Fibroblast of peridontal ligament (primary cell): ENCODE results near the gene MEX3D.
"Not testable (repeated sequence)": the region's sequence is repeated elsewhere in the genome, so short reads cannot be mapped to it uniquely, and the experiment has no call there.

Source experiments
- DNase-seq: peaks from one replicate; pipeline ENCODE4 v3.0.0-alpha.2; 2010; ENCODE audit errors: extremely low read depth

The MEX3D gene

GRCh38 chr19:1535699-1536098 lies 32.4 kb downstream of the MEX3D start:
- not testable (repeated sequence) for DNase-seq

DNA sequence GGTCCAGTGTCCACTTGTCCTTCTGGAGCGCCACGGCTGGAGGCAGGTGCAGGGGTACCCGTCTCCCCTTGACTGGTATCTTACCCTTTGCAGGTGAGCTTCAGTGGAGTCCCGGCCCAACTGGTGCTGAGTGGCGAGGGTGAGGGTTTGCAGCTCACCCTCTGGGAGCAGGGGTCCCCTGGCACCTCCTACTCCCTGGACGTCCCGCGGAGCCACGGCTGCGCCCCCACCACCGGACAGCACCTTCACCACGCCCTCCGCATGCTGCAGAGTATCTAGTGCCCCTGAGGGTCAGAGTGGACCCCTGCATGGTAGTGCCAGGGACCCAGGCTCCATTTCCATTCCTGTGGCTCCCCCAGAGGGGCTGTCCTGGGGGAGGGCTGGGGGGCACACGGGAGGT lies 33.2 kb downstream of the MEX3D start:
- DNase-seq = no peak

DNA sequence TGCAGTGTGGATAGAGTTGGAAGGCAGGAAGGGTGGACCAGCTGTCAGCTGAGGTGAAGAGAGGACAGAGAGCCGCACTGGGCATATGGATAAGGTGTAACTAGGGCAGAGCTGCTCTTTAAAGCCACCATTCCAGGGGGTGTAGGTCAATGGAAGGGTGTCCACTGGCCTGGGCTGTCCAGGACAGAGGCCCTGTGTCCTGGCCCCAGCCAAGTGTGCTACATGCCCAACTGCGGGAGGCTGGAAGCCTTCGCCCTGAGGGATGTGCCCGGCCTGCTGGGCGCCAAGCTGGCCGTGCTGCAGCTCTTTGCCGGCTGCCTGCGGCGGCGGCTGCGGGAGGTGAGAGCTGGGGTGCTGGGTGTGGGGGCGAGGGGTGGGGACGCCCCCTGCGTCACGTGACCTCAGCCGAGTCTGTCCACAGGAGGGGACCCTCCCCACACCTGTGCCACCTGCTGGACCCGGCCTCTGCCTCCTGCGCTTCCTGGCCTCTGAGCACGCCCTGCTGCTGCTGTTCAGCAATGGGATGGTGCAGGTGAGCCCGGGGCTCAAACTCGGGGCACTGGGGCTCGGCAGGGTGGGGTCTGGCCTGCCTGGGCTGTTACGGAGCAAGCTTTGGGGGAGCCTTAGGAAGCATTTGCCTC lies 34.5 kb downstream of the MEX3D start:
- no peak for DNase-seq

GRCh38 chr19:1532003-1532402 lies 36.1 kb downstream of the MEX3D start:
- no peak for DNase-seq

GRCh38 chr19:1531587-1531986 lies 36.5 kb downstream of the MEX3D start:
- no peak for DNase-seq

GRCh38 chr19:1530856-1531255 lies 37.3 kb downstream of the MEX3D start:
- not testable (repeated sequence) for DNase-seq

- no peak for DNase-seq
Observed at GRCh38 chr19:1529430-1529816, 38.7 kb downstream of the MEX3D start.

GRCh38 chr19:1528596-1529429 lies 39.3 kb downstream of the MEX3D start:
- DNase-seq = no peak

GRCh38 chr19:1527650-1528309 lies 40.3 kb downstream of the MEX3D start:
- DNase-seq = no peak

GRCh38 chr19:1526979-1527649 lies 41.0 kb downstream of the MEX3D start:
- DNase-seq = no peak

DNA sequence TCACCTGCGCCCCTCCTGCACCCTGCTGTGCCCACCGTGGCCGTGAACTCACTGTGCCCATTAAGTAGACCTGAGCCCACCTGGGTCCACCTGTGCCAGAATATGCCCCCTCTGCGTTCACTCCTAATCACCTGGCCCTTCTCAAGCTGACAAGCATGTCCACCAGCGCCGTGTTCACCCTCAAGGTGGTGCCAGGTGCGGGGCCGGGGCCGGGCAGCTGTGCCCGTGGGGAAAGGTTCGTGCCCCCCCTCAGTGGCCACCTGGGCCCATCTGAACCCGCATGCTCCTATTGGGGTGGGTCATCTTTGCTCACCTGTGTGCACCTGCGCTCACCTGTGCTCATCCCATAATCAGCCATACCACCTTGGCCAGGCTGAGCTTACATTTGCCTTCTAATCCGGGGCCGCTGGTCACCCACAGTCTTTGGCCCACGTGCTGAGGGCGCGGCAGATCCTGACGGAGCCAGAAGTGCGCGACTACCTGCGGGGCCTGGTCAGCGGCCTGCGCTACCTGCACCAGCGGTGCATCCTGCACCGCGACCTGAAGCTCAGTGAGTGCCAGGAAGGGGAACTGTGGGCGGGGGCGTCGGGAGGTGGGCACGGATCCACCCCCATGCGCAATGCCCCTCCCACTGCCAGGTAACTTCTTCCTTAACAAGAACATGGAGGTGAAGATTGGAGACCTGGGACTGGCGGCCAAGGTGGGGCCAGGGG lies 41.9 kb downstream of the MEX3D start:
- DNase-seq = no peak

- DNase-seq = no peak
Observed at GRCh38 chr19:1525343-1525742, 42.8 kb downstream of the MEX3D start.

- no peak for DNase-seq
Observed at GRCh38 chr19:1524972-1525325, 43.2 kb downstream of the MEX3D start.

GRCh38 chr19:1524287-1524971 lies 43.7 kb downstream of the MEX3D start:
- no peak for DNase-seq

- DNase-seq = no peak
Observed at GRCh38 chr19:1523412-1524286, 44.5 kb downstream of the MEX3D start, which contains the start of gene PLK5. Gene PLK5, plus strand, starts transcription at chr19:1524077. Its CDS starts 2,920 bp downstream, at chr19:1526997.

DNA sequence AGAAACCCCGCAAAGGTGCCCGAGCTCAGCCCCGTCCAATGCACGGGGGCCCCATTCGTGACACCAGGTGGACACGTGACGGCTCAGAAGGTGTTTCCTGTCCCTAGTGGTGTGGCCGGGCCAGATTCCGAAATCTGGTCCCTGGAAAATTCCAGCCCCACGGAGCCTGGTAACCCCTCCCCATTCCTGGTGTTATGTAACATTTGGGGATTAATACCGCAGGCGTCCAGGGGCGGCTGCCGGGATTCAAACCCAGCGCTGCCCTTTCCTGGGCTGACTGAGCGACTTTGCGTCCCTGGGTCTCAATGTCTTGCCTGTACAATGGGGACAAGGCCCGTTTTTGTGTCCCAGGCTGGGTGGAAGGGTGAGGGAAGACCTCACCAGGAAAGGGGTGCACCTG lies 45.3 kb downstream of the MEX3D start:
- no peak for DNase-seq

DNA sequence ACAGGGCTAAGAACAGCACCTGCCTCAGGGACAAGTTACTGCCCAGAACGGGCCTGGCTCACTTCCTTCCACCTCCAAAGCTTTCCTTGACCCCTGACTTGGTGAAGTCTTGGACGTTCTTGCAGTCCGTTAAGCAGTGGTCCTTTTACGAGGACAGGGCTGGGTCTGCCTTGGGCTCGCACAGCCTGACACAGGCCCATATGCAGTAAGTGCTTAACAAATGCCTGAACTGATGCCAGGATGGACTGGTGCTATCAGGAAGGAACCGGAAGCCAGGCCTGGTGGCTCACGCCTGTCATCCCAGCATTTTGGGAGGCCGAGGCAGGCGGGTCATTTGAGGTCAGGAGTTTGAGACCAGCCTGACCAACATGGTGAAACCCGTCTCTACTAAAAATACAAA lies 46.1 kb downstream of the MEX3D start:
- no peak for DNase-seq

DNA sequence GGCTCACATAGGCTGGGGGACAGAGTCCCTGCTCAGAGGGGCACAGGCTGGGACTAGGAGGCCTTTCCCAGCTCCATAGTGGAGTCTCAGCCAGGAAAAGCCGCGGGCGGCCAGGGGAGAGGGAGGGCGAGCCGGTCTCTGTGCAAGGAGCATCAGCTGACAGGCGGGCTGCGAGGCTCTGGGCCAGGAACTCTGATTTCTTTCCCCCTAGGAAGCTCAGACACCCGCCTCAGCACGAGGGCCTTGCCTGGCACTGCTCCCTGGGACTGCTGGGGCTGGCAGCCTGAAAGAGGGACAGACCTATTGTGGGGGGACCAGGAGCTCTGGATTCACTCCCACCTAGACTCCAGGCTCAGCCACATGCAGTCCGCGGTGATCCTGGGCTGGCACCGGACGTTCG lies 46.5 kb downstream of the MEX3D start:
- no peak for DNase-seq

- DNase-seq = no peak
Observed at GRCh38 chr19:1520203-1520780, 47.8 kb downstream of the MEX3D start.

DNA sequence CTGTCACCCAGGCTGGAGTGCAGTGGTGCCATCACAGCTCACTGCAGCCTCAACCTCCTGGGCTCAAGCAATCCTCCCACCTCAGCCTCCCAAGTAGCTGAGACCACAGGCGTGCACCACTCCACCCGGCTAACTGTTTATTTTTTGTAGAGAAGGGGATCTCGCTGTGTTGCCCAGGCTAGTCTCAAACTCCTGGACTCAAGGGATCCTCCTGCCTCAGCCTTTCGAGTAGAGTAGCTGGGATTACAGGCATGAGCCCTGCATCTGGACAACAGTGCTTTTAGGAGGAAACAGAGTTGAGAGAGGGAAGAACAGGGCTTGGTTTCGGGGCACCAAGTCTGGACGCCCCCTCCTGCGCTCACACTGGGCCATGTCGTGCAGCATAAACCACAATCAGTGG lies 48.3 kb downstream of the MEX3D start:
- DNase-seq = not testable (repeated sequence)
